BLaER1 (cell line): ENCODE measurements around the gene OR4M1.
"Not testable (repeated sequence)": the region's sequence is repeated elsewhere in the genome, so short reads cannot be mapped to it uniquely, and the experiment has no call there.

Experiments used
- H3K27ac ChIP-seq: shearing (Covaris generic); formaldehyde crosslinking; 2 replicates; pipeline ENCODE4 v1.8.1; 2022
- H3K27me3 ChIP-seq: shearing (Covaris generic); formaldehyde crosslinking; 2 replicates; pipeline ENCODE4 v1.8.1; 2022
- H3K36me3 ChIP-seq: shearing (Covaris generic); formaldehyde crosslinking; 2 replicates; pipeline ENCODE4 v1.8.1; 2022
- H3K4me1 ChIP-seq: shearing (Covaris generic); formaldehyde crosslinking; 2 replicates; pipeline ENCODE4 v1.8.1; 2022
- H3K4me2 ChIP-seq: shearing (Covaris generic); formaldehyde crosslinking; 2 replicates; pipeline ENCODE4 v1.8.1; 2022
- H3K4me3 ChIP-seq: shearing (Covaris generic); formaldehyde crosslinking; 2 replicates; pipeline ENCODE4 v1.8.1; 2022
- H3K9ac ChIP-seq: shearing (Covaris generic); formaldehyde crosslinking; 2 replicates; pipeline ENCODE4 v1.8.1; 2022
- H3K9me3 ChIP-seq: shearing (Covaris generic); formaldehyde crosslinking; 2 replicates; pipeline ENCODE4 v1.8.1; 2022
- H4K20me1 ChIP-seq: shearing (Covaris generic); formaldehyde crosslinking; 2 replicates; pipeline ENCODE4 v1.8.1; 2022
- Cebpa-rat ChIP-seq: shearing (Covaris generic); IDR thresholded peaks from 2 replicates; pipeline ENCODE4 v1.8.1; 2022

OR4M1 gene, protein sequence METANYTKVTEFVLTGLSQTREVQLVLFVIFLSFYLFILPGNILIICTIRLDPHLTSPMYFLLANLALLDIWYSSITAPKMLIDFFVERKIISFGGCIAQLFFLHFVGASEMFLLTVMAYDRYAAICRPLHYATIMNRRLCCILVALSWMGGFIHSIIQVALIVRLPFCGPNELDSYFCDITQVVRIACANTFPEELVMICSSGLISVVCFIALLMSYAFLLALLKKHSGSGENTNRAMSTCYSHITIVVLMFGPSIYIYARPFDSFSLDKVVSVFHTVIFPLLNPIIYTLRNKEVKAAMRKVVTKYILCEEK

DNA sequence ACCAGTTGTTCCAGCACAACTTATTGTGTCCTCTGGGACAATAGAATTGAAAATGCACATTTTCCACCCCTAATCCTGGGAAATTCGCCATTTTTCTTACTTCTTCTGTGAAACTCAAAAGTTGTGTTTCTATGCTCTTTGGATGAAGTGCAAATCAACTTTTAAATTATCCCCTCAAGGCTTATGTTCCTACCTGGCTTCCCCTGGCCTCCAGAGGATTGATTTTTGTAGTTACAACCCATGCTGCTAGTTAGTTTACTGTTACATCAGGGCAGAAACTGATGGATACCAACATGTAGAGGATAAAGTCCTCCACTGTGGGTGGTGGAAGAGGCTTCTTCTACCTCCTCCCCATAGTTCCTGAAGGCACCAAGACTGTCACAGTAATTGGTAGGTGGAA, at the start of gene OR4M1:
TSS of gene OR4M1 (plus strand) at position 301 of the 400 bp plus-strand sequence. CDS start 6,819 bp downstream, outside the sequence.
- H3K9me3 ChIP-seq: peaks cover 18% of the 10 kb centered on the region
- H3K27ac ChIP-seq, H3K4me3 ChIP-seq: not testable (repeated sequence)

GRCh38 chr14:19729359-19729758, 43.9 kb upstream of the OR4M1 start:
- Histone ChIP-seq H3K4me3 (no peak overlapping the region), H3K4me1 (no peaks in the 10 kb centered on the region), H3K9ac (no peak overlapping the region), H3K9me3 (peaks cover 11% of the 10 kb centered on the region; the same call in 1 of the 2 replicates), H3K36me3 (no peaks in the 10 kb centered on the region), H3K4me2 (no peak overlapping the region), H4K20me1 (no peaks in the 10 kb centered on the region), H3K27me3 (no peaks in the 10 kb centered on the region), H3K27ac (no peak overlapping the region)
- no peak for TF ChIP-seq Cebpa-rat

More for the DNA sequence above, at the start of gene OR4M1:
- H3K36me3 ChIP-seq, H3K4me2 ChIP-seq, H3K4me1 ChIP-seq, H3K27me3 ChIP-seq, H4K20me1 ChIP-seq, H3K9ac ChIP-seq: not testable (repeated sequence)

GRCh38 chr14:19729763-19730162, 43.5 kb upstream of the OR4M1 start:
- no peak for TF ChIP-seq Cebpa-rat
- no peaks in the 10 kb centered on the region for H4K20me1 ChIP-seq
- H3K27ac ChIP-seq: no peak overlapping the region
- no peak overlapping the region for H3K4me2 ChIP-seq
- peaks cover 11% of the 10 kb centered on the region; the same call in 1 of the 2 replicates for H3K9me3 ChIP-seq
- no peaks in the 10 kb centered on the region for H3K4me1 ChIP-seq
- no peak overlapping the region for H3K9ac ChIP-seq
- no peak overlapping the region for H3K4me3 ChIP-seq
- H3K27me3 ChIP-seq: no peaks in the 10 kb centered on the region
- H3K36me3 ChIP-seq: no peaks in the 10 kb centered on the region

DNA sequence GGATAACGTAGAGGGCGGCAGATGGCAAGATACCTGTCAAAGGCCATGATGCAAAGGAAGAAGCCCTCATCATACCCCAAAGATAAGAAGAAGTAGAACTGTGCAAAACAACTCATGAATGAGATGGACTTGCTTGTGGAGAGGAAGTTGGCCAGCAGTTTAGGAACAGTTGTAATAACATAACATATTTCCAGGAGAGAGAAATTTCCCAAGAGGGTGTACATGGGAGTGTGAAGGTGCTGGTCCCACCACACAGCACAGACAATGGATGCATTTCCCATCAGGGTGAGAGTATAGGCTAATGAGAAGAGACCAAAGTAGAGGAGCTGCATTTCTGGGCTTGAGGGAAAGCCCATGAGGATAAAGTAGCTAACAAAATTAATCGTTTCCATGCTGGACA, 39.4 kb upstream of the OR4M1 start:
- H3K4me1 ChIP-seq, H3K27ac ChIP-seq, H3K9me3 ChIP-seq, H4K20me1 ChIP-seq, H3K9ac ChIP-seq, H3K4me3 ChIP-seq, H3K36me3 ChIP-seq, H3K4me2 ChIP-seq, H3K27me3 ChIP-seq: not testable (repeated sequence)

DNA sequence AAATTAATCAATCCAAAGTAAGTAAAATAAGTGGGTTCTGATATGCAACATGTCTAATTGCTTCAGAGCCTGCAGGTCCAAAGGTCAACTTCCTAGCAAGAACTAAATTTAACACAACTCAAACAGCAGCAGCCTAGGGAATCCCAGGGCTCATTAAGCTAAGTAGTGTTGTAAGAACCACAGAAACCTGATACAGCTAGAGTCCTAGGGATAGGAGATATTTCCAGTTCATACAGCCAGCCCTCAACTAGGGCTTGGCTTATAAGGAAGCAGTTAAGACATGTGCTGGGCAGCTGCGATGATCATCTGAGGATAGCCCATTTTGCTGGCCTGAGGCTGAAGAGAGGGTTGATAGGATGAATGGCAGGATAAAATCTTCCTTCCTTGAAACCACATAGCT, 30.0 kb upstream of the OR4M1 start, which contains the start of gene OR4Q3:
TSS of gene OR4Q3 (plus strand) at position 316 of the 400 bp plus-strand sequence.
- Histone ChIP-seq H3K4me1 (no peaks in the 10 kb centered on the region), H3K9ac (no peak within 1 kb of the TSS), H3K4me2 (no peak within 1 kb of the TSS), H3K36me3 (no peaks in the 10 kb centered on the region), H3K9me3 (no peaks in the 10 kb centered on the region), H4K20me1 (no peaks in the 10 kb centered on the region), H3K27me3 (no peaks in the 10 kb centered on the region), H3K4me3 (no peak within 1 kb of the TSS), H3K27ac (no peak within 1 kb of the TSS)
- TF ChIP-seq Cebpa-rat: no peak

GRCh38 chr14:19752316-19752715, 21.0 kb upstream of the OR4M1 start:
- H3K9me3 ChIP-seq, H3K27ac ChIP-seq, H3K9ac ChIP-seq, H3K4me1 ChIP-seq, H3K36me3 ChIP-seq, H3K4me2 ChIP-seq, H3K4me3 ChIP-seq, H4K20me1 ChIP-seq, H3K27me3 ChIP-seq: not testable (repeated sequence)

DNA sequence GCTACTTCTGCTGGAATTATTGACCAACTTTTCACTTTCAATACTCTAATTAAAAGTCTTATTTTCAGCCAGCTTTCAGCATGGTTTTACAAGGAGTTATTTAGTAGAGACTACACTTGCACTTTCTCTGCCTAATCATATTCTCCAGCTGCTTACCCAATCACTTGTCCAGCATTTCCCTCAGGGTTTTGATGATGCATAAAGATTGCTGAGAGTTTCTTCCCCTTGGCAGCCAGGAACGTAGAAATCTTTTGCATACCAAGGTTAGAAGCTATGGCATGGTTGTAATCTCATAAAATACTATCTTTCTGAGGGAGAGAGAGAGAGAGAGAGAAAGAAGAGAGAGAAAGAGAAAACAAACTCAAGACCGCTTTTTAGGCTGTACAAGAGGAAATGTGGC, 19.1 kb upstream of the OR4M1 start:
- no peaks in the 10 kb centered on the region for H4K20me1 ChIP-seq
- H3K4me3 ChIP-seq: no peak overlapping the region
- no peak for TF ChIP-seq Cebpa-rat
- H3K9ac ChIP-seq: no peak overlapping the region
- H3K36me3 ChIP-seq: no peaks in the 10 kb centered on the region
- H3K9me3 ChIP-seq: no peaks in the 10 kb centered on the region
- H3K27ac ChIP-seq: no peak overlapping the region
- no peak overlapping the region for H3K4me2 ChIP-seq
- no peaks in the 10 kb centered on the region for H3K27me3 ChIP-seq
- no peaks in the 10 kb centered on the region for H3K4me1 ChIP-seq

GRCh38 chr14:19771491-19771890, 1.8 kb upstream of the OR4M1 start:
- not testable (repeated sequence) for H3K27me3 ChIP-seq, H3K4me3 ChIP-seq, H3K4me2 ChIP-seq, H3K36me3 ChIP-seq, H3K27ac ChIP-seq, H3K4me1 ChIP-seq, H3K9ac ChIP-seq, H4K20me1 ChIP-seq
- peaks cover 18% of the 10 kb centered on the region for H3K9me3 ChIP-seq

DNA sequence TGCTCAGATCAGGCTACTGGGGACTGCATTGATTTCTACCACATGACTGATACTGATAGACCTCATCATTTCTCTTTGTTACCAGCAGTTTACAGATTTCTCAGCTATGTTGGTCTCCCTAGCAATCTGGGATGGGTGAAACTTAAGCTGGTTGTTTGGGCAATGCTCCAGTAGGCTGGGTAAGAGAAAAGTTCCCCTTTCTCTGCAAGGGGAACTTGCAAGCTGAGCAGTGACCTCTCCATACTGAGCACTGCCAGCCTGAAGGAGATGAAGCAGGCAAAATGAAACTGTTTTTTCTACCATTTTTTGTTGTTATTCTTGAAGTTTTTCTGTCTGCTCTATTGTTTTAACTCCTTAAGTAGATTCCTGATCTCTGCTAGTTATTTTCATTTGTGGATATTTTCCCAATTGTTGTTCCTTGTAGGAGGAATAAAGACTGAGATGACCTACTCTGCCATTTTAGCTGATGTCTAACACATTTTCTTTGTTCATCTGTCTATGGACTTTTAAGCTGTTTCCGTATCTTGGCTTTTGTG, 1.3 kb upstream of the OR4M1 start:
- H3K4me3 ChIP-seq: no peak overlapping the region
- H4K20me1 ChIP-seq: no peaks in the 10 kb centered on the region
- no peak overlapping the region for H3K4me2 ChIP-seq
- no peaks in the 10 kb centered on the region for H3K4me1 ChIP-seq
- no peak for TF ChIP-seq Cebpa-rat
- no peak overlapping the region for H3K27ac ChIP-seq
- no peaks in the 10 kb centered on the region for H3K27me3 ChIP-seq
- H3K36me3 ChIP-seq: no peaks in the 10 kb centered on the region
- no peak overlapping the region for H3K9ac ChIP-seq
- peaks cover 18% of the 10 kb centered on the region for H3K9me3 ChIP-seq

GRCh38 chr14:19772454-19772853, 850 bp upstream of the OR4M1 start:
- H3K36me3 ChIP-seq, H3K27me3 ChIP-seq, H4K20me1 ChIP-seq, H3K27ac ChIP-seq, H3K4me3 ChIP-seq, H3K4me2 ChIP-seq, H3K4me1 ChIP-seq, H3K9ac ChIP-seq: not testable (repeated sequence)
- peaks cover 18% of the 10 kb centered on the region for H3K9me3 ChIP-seq

GRCh38 chr14:19775587-19775986, 2.3 kb downstream of the OR4M1 start:
- H3K27ac ChIP-seq: no peak overlapping the region
- H3K9ac ChIP-seq: no peak overlapping the region
- H3K4me3 ChIP-seq: no peak overlapping the region
- H3K9me3 ChIP-seq: peaks cover 17% of the 10 kb centered on the region
- H3K4me1 ChIP-seq: no peaks in the 10 kb centered on the region
- H4K20me1 ChIP-seq: no peaks in the 10 kb centered on the region
- no peaks in the 10 kb centered on the region for H3K36me3 ChIP-seq
- H3K27me3 ChIP-seq: no peaks in the 10 kb centered on the region
- TF ChIP-seq Cebpa-rat: no peak
- no peak overlapping the region for H3K4me2 ChIP-seq

DNA sequence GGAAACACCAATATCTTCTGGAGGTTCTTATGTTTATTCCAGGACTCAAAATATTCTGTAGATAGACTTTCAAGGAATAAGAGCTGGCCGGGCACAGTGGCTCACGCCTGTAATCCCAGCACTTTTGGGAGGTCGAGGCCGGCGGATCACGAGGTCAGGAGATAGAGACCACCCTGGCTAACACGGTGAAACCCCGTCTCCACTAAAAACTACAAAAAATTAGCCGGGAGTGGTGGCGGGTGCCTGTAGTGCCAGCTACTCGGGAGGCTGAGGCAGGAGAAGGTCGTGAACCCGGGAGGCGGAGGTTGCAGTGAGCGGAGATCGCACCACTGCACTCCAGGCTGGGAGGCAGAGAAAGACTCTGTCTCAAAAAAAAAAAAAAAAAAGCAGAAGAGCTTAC, 12.5 kb downstream of the OR4M1 start:
- not testable (repeated sequence) for H3K4me2 ChIP-seq, H3K27ac ChIP-seq, H3K36me3 ChIP-seq, H4K20me1 ChIP-seq, H3K4me3 ChIP-seq, H3K27me3 ChIP-seq, H3K9me3 ChIP-seq, H3K4me1 ChIP-seq, H3K9ac ChIP-seq

GRCh38 chr14:19787318-19787717, 14.0 kb downstream of the OR4M1 start:
- H4K20me1 ChIP-seq, H3K36me3 ChIP-seq, H3K4me2 ChIP-seq, H3K27ac ChIP-seq, H3K4me3 ChIP-seq, H3K4me1 ChIP-seq, H3K9me3 ChIP-seq, H3K27me3 ChIP-seq, H3K9ac ChIP-seq: not testable (repeated sequence)

- not testable (repeated sequence) for H3K4me3 ChIP-seq, H3K9me3 ChIP-seq
Measured at GRCh38 chr14:19788150-19788549, 14.8 kb downstream of the OR4M1 start.

More at GRCh38 chr14:19788150-19788549, 14.8 kb downstream of the OR4M1 start:
- H3K4me2 ChIP-seq, H3K9ac ChIP-seq, H3K27ac ChIP-seq, H4K20me1 ChIP-seq, H3K27me3 ChIP-seq, H3K4me1 ChIP-seq, H3K36me3 ChIP-seq: not testable (repeated sequence)
